PC-3 (cell line): ENCODE measurements around the gene SRP68.

Source experiments
- EZH2 ChIP-seq: fragments of 300-600 bp; sonication (generic); IDR thresholded peaks from one replicate; pipeline ENCODE4 v1.6.1; 2017; ENCODE audit warnings: antibody characterized with exemption, mild to moderate bottlenecking, low read length; ENCODE audit not compliant: unreplicated experiment
- EZH2phosphoT487 ChIP-seq: fragments of 300-600 bp; sonication (generic); IDR thresholded peaks from 2 replicates; pipeline ENCODE4 v1.6.1; 2018; ENCODE audit warnings: mild to moderate bottlenecking, antibody characterized with exemption, low read length, borderline replicate concordance
- TF ChIP-seq, protein P1 (sequence below): fragments of 300-600 bp; sonication (generic); conservative IDR thresholded peaks from 2 replicates; pipeline ENCODE4 v1.5.1; 2017; ENCODE audit warnings: antibody characterized with exemption, low read depth, mild to moderate bottlenecking, low read length

DNA sequence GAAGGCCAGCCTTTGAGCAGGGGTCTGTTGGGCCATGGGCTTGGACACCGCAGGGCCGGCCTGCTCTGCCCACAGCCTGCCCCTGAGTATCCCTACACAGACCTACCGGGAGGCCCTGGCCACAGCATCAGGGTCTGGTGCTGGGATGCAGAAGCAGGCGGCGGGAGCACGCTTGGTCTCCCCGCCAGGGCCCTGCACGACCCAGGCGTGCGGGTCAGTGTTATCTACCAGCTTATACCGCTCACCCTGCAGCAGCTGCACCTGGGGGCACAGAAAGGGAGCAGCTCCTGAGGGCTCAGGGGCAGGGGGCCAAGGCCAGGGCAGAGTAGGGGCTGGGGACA lies 54.0 kb downstream of the SRP68 start:
- TF ChIP-seq EZH2 (no peak), EZH2phosphoT487 (no peak)
- TF ChIP-seq, protein P1, sequence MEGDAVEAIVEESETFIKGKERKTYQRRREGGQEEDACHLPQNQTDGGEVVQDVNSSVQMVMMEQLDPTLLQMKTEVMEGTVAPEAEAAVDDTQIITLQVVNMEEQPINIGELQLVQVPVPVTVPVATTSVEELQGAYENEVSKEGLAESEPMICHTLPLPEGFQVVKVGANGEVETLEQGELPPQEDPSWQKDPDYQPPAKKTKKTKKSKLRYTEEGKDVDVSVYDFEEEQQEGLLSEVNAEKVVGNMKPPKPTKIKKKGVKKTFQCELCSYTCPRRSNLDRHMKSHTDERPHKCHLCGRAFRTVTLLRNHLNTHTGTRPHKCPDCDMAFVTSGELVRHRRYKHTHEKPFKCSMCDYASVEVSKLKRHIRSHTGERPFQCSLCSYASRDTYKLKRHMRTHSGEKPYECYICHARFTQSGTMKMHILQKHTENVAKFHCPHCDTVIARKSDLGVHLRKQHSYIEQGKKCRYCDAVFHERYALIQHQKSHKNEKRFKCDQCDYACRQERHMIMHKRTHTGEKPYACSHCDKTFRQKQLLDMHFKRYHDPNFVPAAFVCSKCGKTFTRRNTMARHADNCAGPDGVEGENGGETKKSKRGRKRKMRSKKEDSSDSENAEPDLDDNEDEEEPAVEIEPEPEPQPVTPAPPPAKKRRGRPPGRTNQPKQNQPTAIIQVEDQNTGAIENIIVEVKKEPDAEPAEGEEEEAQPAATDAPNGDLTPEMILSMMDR = no peak
